Rectal smooth muscle tissue (tissue), 1 donor: Measurements from ENCODE around the gene ATP8B1.
"Not testable (repeated sequence)": the region's sequence is repeated elsewhere in the genome, so short reads cannot be mapped to it uniquely, and the experiment has no call there.

Source experiments
- H3K27ac ChIP-seq: one replicate; pipeline ENCODE4 v1.7.0; 2013; ENCODE audit warnings: low read depth, low read length, inconsistent platforms
- H3K27me3 ChIP-seq: one replicate; pipeline ENCODE4 v1.7.0; 2013; ENCODE audit warnings: low read length; ENCODE audit not compliant: control insufficient read depth, insufficient read depth
- H3K36me3 ChIP-seq: one replicate; pipeline ENCODE4 v1.7.0; 2013; ENCODE audit warnings: low read length; ENCODE audit not compliant: control insufficient read depth, insufficient read depth
- H3K4me1 ChIP-seq: one replicate; pipeline ENCODE4 v1.7.0; 2013; ENCODE audit warnings: low read length; ENCODE audit not compliant: control insufficient read depth, insufficient read depth
- H3K4me3 ChIP-seq: one replicate; pipeline ENCODE4 v1.7.0; 2013; ENCODE audit warnings: low read length
- H3K9ac ChIP-seq: one replicate; pipeline ENCODE4 v1.7.0; 2013; ENCODE audit warnings: low read length

The ATP8B1 gene

GRCh38 chr18:57719211-57719935 is 83.7 kb downstream of the ATP8B1 start:
- not testable (repeated sequence) for H3K36me3 ChIP-seq, H3K4me1 ChIP-seq, H3K27me3 ChIP-seq, H3K9ac ChIP-seq, H3K4me3 ChIP-seq, H3K27ac ChIP-seq

DNA sequence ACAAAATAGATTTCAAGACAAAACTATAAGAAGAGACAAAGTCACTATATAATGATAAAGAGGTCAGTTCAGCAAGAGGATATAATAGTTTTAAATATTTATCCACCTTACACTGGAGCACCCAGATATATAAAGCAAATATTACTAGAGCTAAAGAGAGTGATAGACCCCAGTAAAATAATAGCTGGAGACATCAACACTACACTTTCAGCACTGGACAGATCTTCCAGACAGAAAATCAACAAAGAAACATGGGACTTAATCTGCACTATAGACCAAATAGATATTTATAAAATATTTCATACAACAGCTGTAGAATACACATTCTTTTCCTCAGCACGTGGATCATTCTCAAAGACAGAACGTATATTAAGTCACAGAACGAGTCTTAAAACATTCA is 86.6 kb downstream of the ATP8B1 start:
- Histone ChIP-seq H3K27me3 (no peaks in the 10 kb centered on the region), H3K9ac (no peak overlapping the region), H3K36me3 (peaks cover 2% of the 10 kb centered on the region), H3K4me3 (no peak overlapping the region), H3K27ac (no peak overlapping the region), H3K4me1 (no peaks in the 10 kb centered on the region)

DNA sequence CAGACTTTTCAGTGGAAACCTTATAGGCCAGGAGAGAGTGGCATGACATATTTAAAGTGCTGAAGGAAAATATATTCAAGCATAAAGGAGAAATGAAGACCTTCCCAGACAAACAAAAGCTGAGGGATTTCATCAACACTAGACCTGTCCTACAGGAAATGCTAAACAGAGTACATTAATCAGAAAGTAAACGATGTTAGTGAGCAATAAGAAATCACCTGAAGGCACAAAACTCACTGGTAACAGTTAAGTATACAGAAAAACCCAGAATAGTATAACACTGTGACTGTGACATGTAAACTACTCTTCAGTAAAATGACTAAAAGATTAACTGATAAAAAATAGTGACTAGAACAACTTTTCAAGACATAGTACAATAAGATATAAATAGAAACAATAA is 87.4 kb downstream of the ATP8B1 start:
- H3K4me1 ChIP-seq = no peaks in the 10 kb centered on the region
- H3K9ac ChIP-seq = no peak overlapping the region
- no peak overlapping the region for H3K4me3 ChIP-seq
- no peaks in the 10 kb centered on the region for H3K27me3 ChIP-seq
- H3K36me3 ChIP-seq = peaks cover 2% of the 10 kb centered on the region
- H3K27ac ChIP-seq = no peak overlapping the region

DNA sequence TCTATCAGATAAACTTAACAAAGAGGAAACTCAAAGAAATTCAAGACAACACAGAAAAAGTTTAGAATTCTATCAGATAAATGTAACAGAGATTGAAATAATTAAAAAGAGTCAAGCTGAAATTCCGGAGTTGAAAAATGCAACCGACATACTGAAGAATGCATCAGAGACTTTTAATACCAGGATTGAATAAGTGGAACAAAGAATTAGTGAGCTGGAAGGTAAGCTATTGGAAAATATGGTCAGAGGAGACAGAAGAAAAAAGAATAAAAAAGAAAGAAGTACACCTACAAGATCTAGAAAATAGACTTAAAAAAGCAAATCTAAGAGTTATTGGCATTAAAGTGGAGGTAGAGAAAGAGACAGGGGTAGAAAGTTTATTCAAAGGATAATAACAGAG is 88.0 kb downstream of the ATP8B1 start:
- Histone ChIP-seq H3K4me1 (no peaks in the 10 kb centered on the region), H3K9ac (no peak overlapping the region), H3K36me3 (peaks cover 2% of the 10 kb centered on the region), H3K4me3 (no peak overlapping the region), H3K27me3 (no peaks in the 10 kb centered on the region), H3K27ac (no peak overlapping the region)

DNA sequence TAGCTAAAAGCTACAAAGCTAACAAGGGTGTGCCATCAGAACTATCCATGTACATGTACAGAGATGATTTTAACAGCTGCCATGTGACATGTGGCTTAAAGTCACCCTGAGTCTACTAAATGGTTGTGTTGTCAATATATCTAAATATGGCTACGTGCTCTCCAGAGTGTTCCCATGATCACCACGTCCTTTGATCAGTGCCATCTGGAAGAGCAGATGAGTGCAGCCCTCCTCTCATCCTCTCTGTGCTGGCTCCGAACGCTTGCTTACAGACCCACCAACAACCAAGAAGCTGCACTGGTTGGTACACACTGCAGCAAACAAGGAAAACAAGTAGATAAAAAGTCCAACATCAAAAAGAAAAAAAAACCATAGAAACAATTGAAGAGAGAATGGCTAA is 92.9 kb downstream of the ATP8B1 start:
- H3K4me1 ChIP-seq = no peaks in the 10 kb centered on the region
- no peak overlapping the region for H3K9ac ChIP-seq
- no peak overlapping the region for H3K4me3 ChIP-seq
- no peak overlapping the region for H3K27ac ChIP-seq
- no peaks in the 10 kb centered on the region for H3K27me3 ChIP-seq
- peaks cover 2% of the 10 kb centered on the region for H3K36me3 ChIP-seq

GRCh38 chr18:57709335-57709734 is 93.8 kb downstream of the ATP8B1 start:
- Histone ChIP-seq H3K4me3 (no peak overlapping the region), H3K9ac (no peak overlapping the region), H3K27me3 (no peaks in the 10 kb centered on the region), H3K27ac (no peak overlapping the region), H3K36me3 (peaks cover 2% of the 10 kb centered on the region), H3K4me1 (no peaks in the 10 kb centered on the region)

DNA sequence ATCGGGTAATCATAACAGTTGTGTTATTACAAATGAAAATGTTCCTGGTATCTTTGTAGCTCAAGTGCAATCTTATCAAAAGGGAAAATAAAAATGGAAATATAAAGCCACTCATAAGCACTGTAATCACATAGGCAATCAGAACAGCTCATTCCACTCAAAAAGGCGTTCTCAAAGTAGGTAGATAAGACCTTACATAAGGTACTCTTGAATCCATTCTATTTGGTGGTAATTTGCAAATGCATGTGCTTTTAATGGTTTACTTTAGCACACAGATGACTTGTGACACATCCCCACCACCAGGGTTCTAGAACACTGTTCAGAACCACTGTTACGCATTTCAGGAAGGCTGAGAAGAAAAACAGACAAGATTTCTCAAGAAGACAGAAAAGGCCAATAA is 94.8 kb downstream of the ATP8B1 start:
- no peaks in the 10 kb centered on the region for H3K36me3 ChIP-seq
- H3K27ac ChIP-seq = no peak overlapping the region
- H3K4me1 ChIP-seq = no peaks in the 10 kb centered on the region
- no peak overlapping the region for H3K9ac ChIP-seq
- H3K4me3 ChIP-seq = no peak overlapping the region
- H3K27me3 ChIP-seq = no peaks in the 10 kb centered on the region

GRCh38 chr18:57705832-57706595 is 97.1 kb downstream of the ATP8B1 start:
- H3K36me3 ChIP-seq = peaks cover 4% of the 10 kb centered on the region
- no peak overlapping the region for H3K27ac ChIP-seq
- no peak overlapping the region for H3K9ac ChIP-seq
- no peaks in the 10 kb centered on the region for H3K27me3 ChIP-seq
- no peak overlapping the region for H3K4me3 ChIP-seq
- no peaks in the 10 kb centered on the region for H3K4me1 ChIP-seq

DNA sequence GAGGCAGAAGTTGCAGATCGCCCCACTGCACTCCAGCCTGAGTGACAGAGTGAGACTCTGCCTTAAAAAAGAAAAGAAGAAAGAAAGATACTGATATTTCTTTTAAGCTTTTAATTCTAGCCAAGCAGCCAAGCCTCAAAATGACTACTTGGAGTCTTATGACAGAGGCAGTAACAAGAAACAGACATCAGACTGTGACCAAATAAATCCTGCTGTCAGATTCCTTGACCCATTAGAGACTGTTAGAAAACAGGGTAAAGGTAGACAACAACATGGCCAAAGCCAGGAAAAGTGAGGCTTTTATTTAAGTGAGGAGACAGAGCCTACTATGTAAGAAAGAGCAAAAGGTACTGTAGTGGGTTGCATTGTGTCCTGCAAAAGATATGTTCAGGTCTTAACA is 98.1 kb downstream of the ATP8B1 start:
- Histone ChIP-seq H3K4me1 (no peaks in the 10 kb centered on the region), H3K27me3 (no peaks in the 10 kb centered on the region), H3K4me3 (no peak overlapping the region), H3K9ac (no peak overlapping the region), H3K36me3 (peaks cover 4% of the 10 kb centered on the region), H3K27ac (no peak overlapping the region)

- Histone ChIP-seq H3K36me3 (peaks cover 4% of the 10 kb centered on the region), H3K9ac (no peak overlapping the region), H3K4me1 (peaks cover 9% of the 10 kb centered on the region), H3K27ac (no peak overlapping the region), H3K27me3 (no peaks in the 10 kb centered on the region), H3K4me3 (no peak overlapping the region)
These were observed 104.4 kb downstream of the ATP8B1 start for GRCh38 chr18:57698571-57699276.

GRCh38 chr18:57697426-57697825 is 105.7 kb downstream of the ATP8B1 start:
- Histone ChIP-seq H3K27ac (no peak overlapping the region), H3K9ac (no peak overlapping the region), H3K36me3 (peaks cover 2% of the 10 kb centered on the region), H3K27me3 (no peaks in the 10 kb centered on the region), H3K4me3 (no peak overlapping the region), H3K4me1 (peaks cover 9% of the 10 kb centered on the region)

GRCh38 chr18:57696271-57696670 is 106.8 kb downstream of the ATP8B1 start:
- Histone ChIP-seq H3K9ac (no peak overlapping the region), H3K4me1 (peaks cover 9% of the 10 kb centered on the region), H3K4me3 (no peak overlapping the region), H3K36me3 (no peaks in the 10 kb centered on the region), H3K27ac (no peak overlapping the region), H3K27me3 (no peaks in the 10 kb centered on the region)
